GM21528 (cell line): Measurements from ENCODE around the gene TGM1.
A peak's percentile ranks its signal among the peaks of the same experiment; 100 is the strongest.

ENCODE experiments used
- ATAC-seq: cut with Tn5 transposase; IDR thresholded peaks from one replicate; pipeline ENCODE4 v1.9.1; 2021; ENCODE audit warnings: mild to moderate bottlenecking, moderate library complexity; ENCODE audit not compliant: unreplicated experiment, low FRiP score

Gene TGM1

DNA sequence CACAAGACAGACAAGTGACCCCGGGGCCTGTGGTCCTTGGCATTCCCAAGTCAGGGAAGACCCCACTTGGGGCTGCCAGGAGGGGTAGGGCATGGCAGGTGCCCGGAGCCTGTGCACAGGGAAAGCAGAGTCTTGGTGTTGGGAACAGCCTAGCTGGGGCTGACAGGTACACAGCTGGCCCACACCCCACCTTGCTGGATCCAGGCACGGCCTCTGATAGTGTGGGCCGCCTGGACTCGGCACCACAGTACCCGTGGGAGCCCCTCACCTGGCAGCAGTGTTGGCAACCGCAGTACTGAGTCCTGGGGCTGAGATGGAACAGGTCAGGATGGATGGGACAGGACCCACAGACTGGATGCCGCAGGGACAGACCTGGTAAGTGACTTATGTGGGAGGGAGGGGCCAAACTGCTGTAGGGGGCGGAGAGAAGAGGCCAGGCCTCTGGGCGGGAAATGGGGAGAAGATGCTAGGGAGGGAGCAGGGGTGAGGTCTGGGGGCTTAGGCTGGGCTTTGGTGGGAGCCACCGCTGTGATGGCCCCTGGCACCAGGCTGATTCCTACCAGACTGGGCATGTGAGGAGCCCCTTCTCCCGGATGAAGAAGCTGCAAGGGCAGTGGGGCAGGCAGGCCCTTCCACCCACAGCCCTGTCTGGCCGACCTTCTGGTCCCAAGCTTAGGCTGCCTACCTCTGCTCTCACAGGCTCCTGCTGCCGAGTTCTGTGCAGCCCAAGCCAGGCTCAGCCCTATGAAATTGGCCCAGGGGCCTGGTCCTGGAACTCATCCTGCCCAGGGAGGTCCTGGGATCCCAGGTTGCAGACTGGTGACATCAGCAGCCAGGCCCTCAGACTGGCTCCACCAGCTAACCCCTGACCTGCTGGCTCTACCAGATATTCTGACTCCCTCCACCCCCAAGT, at the start of gene TGM1:
TGM1 (minus strand) TSS at position 357 of the 913 bp plus-strand sequence. CDS start 825 bp downstream, outside the sequence.
- no peak for ATAC-seq

DNA sequence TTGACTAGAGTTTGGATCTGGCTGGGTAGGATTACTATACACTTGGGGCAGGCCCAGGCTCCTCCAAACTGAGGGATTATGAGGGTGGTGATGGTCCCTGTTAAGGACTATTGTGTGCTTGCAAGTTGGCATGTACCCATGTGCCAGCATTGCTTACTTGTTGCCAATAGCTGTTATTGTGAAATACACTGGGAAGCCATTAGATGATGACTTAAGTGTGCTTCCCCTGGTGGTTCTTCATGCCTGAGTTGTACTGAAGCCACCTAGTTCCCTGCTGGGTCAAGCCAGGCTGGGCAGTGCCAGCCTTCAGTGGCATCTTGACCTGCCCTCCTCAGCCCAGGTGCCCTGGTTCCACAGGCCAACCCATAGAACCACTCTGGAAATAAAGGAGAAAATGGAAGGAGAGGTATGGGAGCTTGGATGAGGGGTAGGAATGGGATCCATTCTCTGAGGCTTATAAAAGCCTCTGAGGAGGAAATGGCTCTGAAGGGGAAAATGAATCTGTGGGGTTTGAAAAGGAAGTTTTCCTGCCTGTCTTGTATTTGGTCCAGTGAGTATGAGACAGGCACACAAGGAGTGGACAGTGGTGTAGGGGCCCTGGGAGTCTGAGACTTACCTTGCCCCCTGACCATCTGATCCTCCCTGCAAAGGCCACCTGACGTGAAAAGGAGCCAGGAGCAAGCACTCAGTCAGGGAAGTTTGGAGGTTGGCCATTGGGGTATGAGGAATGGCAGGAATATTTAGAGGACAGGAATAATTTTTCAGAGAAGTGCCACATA, 49.0 kb upstream of the TGM1 start:
- ATAC-seq: no peak

DNA sequence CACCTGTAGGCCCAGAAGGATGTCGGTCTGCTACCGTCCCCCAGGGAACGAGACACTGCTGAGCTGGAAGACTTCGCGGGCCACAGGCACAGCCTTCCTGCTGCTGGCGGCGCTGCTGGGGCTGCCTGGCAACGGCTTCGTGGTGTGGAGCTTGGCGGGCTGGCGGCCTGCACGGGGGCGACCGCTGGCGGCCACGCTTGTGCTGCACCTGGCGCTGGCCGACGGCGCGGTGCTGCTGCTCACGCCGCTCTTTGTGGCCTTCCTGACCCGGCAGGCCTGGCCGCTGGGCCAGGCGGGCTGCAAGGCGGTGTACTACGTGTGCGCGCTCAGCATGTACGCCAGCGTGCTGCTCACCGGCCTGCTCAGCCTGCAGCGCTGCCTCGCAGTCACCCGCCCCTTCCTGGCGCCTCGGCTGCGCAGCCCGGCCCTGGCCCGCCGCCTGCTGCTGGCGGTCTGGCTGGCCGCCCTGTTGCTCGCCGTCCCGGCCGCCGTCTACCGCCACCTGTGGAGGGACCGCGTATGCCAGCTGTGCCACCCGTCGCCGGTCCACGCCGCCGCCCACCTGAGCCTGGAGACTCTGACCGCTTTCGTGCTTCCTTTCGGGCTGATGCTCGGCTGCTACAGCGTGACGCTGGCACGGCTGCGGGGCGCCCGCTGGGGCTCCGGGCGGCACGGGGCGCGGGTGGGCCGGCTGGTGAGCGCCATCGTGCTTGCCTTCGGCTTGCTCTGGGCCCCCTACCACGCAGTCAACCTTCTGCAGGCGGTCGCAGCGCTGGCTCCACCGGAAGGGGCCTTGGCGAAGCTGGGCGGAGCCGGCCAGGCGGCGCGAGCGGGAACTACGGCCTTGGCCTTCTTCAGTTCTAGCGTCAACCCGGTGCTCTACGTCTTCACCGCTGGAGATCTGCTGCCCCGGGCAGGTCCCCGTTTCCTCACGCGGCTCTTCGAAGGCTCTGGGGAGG, 47.9 kb upstream of the TGM1 start, which contains the start of gene LTB4R:
LTB4R (plus strand) TSS at position 857 of the 959 bp plus-strand sequence. CDS start 4,150 bp downstream, outside the sequence.
- peak; percentile 67 for ATAC-seq

DNA sequence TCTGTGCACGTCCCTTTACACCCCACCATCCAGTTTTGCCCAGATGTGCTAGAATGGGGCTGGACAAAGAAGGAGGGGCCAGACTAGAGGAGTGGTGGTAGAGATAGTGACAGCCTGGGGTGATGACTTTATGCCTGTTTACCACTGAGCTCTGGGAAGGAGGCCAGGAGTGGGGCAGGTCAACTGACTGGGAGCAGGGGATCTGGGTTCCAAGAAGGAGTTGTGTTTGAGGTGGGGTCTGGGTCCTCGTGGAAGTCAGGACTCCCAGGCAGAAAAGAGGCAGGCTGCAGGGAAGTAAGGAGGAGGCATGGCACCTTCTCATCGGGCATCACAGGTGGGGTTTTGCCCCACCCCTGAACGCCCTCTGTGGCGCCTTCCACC, 47.3 kb upstream of the TGM1 start:
- ATAC-seq: no peak

DNA sequence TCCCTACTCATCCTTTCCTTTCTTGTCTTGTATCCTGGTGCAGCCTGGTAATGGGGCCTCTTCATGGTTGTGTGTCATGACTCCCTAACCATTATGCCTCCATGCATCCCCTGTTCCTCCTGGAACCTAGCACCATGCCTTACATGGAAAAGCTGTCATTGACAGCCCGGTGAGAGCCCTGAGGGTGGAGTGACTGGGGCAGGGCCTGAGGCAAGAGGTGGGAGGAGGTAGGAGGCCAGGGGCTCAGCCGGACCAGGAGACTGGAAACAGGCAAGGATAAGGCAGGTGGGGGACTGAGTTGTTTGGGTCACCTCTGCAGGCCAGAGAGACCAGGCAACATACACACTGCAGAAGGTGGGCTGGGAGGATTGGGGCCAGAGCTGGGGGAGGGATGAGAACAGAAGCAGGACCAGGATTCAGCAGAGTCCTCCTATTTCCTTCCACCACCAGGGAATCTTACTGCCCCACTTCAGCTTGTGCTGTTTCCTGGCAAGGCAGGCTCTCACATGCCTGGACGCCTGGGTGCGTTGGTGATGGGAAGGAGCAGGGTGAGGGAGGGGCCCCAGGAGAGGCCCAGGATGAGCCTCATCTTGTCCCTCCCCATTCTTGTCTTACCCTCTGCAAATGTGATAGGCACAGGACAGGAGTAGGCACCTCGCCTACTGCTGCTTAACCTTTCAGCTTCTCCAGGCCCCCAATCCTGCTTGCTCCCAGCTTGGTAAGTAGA, 46.7 kb upstream of the TGM1 start, which contains the start of gene LTB4R2:
LTB4R2 (plus strand) TSS at position 603 of the 727 bp plus-strand sequence. CDS start 525 bp downstream, outside the sequence.
- ATAC-seq: no peak

DNA sequence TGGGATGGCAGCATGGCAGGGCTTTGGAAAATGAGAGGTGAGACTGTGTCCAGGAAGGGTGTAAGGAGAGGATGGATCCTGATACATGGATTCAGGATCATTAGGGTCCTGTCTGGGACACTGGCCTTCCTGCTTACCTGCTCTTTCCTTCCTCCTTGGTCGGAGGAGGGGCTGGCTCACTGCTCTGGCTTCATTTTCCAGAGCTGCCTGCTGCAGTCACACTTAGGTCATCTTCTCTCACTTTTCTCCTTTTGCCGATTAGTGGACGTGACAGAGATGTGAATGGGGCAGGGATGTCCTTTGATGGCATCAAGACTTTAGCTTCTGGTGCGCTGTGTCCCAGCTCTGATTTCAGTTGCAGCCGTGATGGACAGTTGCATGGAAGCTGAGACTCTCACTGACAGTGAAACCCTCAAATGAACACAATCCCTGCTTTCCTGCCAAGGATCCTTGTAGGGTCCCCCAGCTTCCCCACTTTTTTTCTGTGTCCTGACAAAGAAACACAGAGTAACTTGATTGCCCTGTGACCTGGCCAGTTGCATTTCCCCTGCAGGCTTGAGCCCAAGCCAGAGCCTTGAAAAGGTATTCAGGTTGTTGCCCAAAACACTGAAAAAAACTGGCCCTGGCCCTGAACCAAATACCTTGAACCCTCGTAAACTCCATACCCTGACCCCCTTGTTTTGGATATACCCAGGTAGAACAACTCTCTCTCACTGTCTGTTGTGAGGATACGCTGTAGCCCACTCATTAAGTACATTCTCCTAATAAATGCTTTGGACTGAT, 45.6 kb upstream of the TGM1 start:
- no peak for ATAC-seq

DNA sequence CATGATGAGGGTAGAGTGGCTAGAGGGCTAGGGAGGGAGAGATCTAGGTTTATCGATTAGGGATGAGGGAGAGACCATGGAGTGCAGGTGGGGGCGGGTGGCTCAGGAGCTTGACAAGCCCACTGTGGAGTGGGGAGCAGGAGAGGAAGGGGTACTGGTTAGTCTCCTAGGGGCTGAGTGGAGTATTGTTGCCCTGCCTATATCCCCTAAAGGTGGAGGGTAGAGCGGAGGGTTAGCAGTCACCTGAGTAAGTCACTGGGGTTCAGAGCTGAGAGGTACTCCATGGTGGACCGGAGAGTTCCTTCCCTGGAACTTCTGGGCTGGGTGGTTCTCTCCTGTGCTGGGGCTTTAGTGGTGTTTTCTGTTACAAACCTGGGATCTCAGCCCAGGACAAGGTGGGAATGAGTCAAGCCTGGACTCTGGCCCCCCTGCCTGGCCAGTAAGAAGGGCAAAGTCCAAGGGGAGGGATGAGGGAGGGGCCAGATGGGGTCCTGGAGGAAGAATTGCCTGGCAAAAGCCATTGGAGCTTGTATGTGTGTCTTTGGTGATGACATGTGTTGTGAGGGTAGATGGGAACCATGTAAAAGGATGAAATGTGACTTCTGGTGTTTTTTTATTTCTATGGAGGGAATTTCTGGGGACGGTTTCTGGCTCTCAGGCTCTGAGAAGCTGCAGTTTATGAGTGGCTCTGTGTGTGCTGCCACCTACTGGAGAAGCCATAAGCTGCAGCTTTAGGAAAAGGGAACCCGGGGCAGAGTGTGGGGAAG, 44.8 kb upstream of the TGM1 start, which contains the start of gene CIDEB:
CIDEB (minus strand) TSS at position 403 of the 767 bp plus-strand sequence; CDS start at position 284, 119 bp downstream.
- ATAC-seq: no peak

DNA sequence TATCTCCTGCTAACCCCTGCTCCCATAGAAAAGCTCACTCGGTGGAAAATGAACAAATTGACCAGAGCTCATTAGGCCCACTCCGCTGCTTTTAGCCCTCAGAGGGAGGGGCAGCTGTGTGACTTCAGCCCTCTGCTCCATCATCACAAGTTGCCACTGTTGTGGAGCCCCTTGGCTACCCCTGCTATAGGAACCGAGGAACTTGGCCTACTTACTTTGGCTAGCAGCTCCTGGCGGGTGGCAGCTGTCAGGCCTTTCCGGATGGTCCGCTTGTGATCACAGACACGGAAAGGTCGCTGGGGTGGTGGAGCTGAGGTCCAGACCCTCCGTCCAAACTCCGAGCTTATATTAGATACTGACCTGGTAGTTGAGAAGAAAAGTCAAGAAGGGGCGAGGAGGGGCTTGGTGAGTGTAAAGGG, 44.2 kb upstream of the TGM1 start:
- ATAC-seq: no peak

DNA sequence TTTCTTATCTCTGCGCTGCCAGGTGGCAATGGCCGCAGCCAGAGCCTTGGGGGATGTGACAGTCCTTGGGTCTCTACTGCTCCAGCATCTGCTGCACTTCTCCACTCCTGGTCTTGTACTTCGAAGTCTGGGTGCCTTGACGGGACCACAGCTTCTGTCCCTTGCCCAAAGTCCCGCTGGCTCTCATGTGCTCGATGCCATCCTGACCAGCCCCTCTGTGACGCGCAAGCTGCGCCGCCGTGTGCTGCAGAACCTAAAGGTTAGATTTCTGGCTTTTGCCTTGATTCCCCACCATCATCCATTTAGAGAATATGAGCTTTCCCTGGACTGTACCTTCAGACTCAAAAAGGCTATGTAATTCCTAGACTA, 41.0 kb upstream of the TGM1 start:
- ATAC-seq: no peak

DNA sequence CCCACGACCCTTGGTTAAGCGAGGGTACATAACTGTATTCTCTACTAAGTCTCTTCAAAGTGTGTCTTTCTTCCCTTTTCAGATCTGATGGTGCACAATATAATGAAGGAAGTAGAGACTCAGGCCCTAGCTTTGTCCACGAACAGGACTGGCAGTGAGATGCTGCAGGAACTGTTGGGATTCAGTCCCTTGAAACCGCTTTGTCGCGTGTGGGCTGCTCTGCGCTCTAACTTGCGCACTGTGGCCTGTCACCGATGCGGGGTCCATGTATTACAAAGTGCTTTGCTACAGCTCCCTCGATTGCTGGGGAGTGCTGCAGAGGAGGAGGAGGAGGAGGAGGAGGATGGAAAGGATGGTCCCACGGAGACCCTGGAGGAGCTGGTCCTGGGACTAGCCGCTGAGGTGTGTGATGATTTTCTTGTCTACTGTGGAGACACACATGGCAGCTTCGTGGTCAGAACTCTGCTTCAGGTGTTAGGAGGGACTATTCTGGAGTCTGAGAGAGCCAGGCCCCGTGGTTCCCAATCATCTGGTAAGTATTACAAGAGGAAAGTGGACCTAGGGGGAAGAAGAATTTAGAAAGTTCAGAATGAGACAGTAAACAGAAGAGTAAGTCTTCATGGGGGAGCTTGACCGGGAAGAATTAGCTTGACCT, 37.5 kb upstream of the TGM1 start:
- ATAC-seq: no peak

DNA sequence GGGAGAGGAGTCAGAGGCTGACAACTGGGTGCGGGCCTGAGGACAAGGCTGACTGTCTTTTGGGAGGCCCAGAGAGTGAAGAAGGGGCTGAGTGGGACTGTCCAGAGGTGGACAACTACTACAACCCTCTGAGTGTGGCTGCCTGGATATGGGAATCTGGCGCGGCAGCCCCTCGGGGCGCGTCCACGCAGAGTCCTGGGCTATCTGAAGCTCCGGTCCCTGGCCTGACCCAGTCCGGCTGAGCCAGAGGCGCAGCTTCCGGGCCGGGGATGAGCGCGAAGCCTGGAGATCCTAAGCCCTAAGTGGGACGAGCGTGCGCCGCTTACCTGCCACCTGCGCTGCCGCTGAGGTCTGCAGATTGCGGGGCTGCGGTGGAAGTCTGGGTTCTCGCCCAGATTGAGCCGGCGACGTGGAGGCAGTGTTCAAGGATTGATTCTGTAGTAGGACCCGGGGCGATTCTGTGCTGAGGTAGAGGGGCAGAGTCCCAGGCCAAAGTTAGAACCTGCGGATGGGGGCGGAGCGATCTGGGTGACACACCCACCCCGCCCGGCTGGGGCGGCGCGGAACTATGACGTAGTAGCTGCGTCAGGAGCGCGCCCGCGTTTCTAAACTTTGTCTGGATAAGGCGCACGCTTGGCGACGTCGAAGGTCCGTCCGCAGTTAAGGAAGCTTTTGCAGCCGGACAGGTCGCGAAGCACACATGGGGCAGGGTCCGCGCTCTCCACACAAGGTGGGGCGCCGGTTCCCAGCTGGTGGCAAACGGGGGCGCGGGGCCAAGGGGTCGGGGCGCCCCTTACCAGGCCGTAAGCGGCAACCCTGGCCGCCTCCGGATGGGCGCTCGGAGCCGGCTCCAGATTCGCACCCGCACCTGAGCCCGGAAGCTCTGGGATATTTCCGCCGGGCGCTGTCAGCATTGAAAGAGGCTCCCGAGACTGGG, 36.5 kb upstream of the TGM1 start, which contains the start of the genes DHRS1 and NOP9:
DHRS1 (minus strand) TSS at position 526 of the 937 bp plus-strand sequence. CDS start 674 bp downstream, outside the sequence.
NOP9 (plus strand) TSS at position 596 of the 937 bp plus-strand sequence; CDS start at position 701, 105 bp downstream.
- ATAC-seq: peak; percentile 75

DNA sequence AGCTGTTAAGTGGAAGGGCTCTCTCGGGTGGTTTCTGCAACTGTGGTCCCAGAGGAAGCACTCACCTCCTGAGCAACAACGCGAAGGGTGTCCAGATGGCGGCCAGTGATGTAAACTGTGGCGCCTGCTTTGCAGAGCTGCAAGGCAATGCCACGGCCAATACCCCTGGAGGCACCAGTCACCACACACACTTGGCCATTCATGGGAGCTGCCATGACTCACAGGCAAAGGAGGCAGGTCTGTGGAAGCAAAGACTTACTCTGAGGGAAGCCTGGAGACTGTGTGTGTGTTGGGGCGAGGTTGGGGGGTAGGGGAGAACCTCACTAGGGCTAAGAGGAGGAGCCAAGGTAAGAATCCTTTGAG, 35.9 kb upstream of the TGM1 start:
- no peak for ATAC-seq

DNA sequence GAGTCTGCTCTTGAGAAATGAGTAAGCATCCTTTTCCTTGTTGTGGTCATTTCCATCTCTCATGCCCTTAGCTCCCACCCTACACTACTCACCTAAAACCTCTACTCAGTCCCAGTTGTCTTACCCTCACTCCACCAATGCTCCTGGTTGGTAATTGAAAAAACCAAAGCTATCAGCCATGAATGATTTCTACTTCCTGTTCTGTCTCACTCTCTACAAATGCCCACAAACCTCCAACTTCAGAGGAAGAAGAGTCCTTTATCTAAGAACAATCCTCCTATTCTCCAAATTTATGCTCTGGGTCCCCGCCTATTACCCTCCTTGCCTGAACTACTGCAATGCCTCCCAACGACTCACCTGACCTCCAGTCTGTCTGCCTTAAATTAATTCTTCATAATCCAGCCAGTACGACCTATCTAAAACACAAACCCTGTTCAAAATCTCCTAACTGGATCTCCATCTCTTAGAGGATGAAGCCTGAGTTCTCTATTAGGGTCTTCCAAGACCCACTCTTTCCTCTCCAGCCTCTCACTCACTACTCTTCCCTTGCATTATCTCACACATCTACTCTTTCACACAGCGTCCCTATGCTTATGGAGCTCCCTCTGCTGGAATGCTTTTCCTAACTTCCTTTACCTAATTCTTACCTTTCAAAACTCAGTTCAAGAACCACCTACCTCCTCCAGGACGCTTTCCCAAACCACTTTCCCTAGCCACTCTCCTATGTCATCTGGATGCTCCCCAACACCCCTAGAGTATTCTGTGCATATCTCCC, 34.4 kb upstream of the TGM1 start:
- ATAC-seq: peak; percentile 5

DNA sequence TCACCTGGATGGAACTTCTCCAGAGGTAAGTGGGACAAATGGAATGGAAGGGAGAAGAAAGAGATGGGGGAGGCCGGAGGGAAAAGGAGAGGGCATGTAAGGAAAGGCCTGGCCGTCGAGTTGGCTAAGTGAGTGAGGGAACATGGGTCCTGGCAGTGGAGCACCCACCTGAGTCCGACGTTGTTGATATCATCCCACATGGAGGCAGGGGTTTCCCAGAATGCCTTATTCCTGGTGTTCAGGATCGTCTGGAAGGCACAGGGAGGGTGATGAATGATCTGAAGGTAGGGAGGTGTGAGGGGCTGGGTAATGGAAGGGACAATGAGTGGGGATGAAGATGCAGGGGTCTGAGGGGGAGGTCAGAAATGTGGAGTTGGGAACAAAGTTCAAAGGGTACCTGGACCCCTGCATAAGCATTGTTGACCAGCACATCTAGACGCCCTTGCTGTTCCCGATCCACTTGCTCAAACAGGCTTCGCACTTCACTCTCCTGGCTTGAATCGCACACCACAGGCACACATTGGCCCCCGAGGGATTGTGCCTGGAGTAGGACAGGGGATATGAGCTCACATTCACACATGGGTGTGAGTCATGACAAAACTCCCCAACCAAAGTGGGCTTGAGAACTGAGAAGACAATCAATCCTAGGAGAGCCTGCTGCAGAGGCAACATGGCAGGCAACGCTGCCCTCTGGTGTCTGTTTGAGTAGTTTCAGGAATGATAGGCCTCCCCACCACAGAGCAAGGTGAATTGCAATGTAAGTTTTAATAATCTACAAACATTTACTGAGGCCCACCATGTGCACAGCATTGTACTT, 33.6 kb upstream of the TGM1 start:
- ATAC-seq: peak; percentile 46
